ENCODE data around the gene PRKCE.

Gene PRKCE

GRCh38 chr2:46067501-46068305 lies 416.2 kb downstream of the PRKCE start:
- DNase-seq = no peak

- DNase-seq = no peak
Observed at GRCh38 chr2:46068636-46069035, 417.2 kb downstream of the PRKCE start.

GRCh38 chr2:46071074-46071473 lies 419.6 kb downstream of the PRKCE start:
- no peak for DNase-seq

GRCh38 chr2:46072101-46072820 lies 420.8 kb downstream of the PRKCE start:
- DNase-seq = no peak

GRCh38 chr2:46073540-46074046 lies 422.1 kb downstream of the PRKCE start:
- no peak for DNase-seq

- DNase-seq = no peak
Observed at GRCh38 chr2:46074501-46074900, 423.0 kb downstream of the PRKCE start.

GRCh38 chr2:46075848-46076247 lies 424.4 kb downstream of the PRKCE start:
- no peak for DNase-seq

GRCh38 chr2:46076251-46076650 lies 424.8 kb downstream of the PRKCE start:
- DNase-seq = no peak

- no peak for DNase-seq
Observed at GRCh38 chr2:46076875-46077274, 425.4 kb downstream of the PRKCE start.

- no peak for DNase-seq
Observed at GRCh38 chr2:46077522-46078107, 426.1 kb downstream of the PRKCE start.

- no peak for DNase-seq
Observed at GRCh38 chr2:46079985-46080560, 428.6 kb downstream of the PRKCE start.

GRCh38 chr2:46082531-46083485 lies 431.3 kb downstream of the PRKCE start:
- no peak for DNase-seq

- no peak for DNase-seq
Observed at GRCh38 chr2:46086578-46087070, 435.1 kb downstream of the PRKCE start.

- no peak for DNase-seq
Observed at GRCh38 chr2:46087492-46087891, 436.0 kb downstream of the PRKCE start.

- no peak for DNase-seq
Observed at GRCh38 chr2:46091004-46091403, 439.5 kb downstream of the PRKCE start.

GRCh38 chr2:46091961-46092667 lies 440.6 kb downstream of the PRKCE start:
- DNase-seq = no peak

GRCh38 chr2:46094689-46095088 lies 443.2 kb downstream of the PRKCE start:
- no peak for DNase-seq

GRCh38 chr2:46095830-46096229 lies 444.4 kb downstream of the PRKCE start:
- DNase-seq = no peak

GRCh38 chr2:46096260-46096659 lies 444.8 kb downstream of the PRKCE start:
- DNase-seq = no peak

- DNase-seq = no peak
Observed at GRCh38 chr2:46097714-46098480, 446.4 kb downstream of the PRKCE start.

All from SHP77 treated with DMSO at 0.1 percent for 48 hours (cell line).